Measurements from ENCODE around the gene NHSL1.
A peak's percentile ranks its signal among the peaks of the same experiment; 100 is the strongest.

NHSL1 gene

GRCh38 chr6:138514860-138515540 is 15.7 kb upstream of the NHSL1 start:
- TF ChIP-seq, protein P1, sequence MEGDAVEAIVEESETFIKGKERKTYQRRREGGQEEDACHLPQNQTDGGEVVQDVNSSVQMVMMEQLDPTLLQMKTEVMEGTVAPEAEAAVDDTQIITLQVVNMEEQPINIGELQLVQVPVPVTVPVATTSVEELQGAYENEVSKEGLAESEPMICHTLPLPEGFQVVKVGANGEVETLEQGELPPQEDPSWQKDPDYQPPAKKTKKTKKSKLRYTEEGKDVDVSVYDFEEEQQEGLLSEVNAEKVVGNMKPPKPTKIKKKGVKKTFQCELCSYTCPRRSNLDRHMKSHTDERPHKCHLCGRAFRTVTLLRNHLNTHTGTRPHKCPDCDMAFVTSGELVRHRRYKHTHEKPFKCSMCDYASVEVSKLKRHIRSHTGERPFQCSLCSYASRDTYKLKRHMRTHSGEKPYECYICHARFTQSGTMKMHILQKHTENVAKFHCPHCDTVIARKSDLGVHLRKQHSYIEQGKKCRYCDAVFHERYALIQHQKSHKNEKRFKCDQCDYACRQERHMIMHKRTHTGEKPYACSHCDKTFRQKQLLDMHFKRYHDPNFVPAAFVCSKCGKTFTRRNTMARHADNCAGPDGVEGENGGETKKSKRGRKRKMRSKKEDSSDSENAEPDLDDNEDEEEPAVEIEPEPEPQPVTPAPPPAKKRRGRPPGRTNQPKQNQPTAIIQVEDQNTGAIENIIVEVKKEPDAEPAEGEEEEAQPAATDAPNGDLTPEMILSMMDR (IDR thresholded peaks at IDR 0.05; ENCODE audit: extremely low read depth, missing control alignments): no peak
- no peak for DNase-seq (ENCODE audit: low spot score)

- no peak for DNase-seq (ENCODE audit: low spot score)
- TF ChIP-seq, protein P1 (IDR thresholded peaks at IDR 0.05; ENCODE audit: extremely low read depth, missing control alignments): no peak
Observed at GRCh38 chr6:138512609-138513008, 13.3 kb upstream of the NHSL1 start.

- no peak for DNase-seq (ENCODE audit: low spot score)
- TF ChIP-seq, protein P1 (IDR thresholded peaks at IDR 0.05; ENCODE audit: extremely low read depth, missing control alignments): no peak
Observed at GRCh38 chr6:138510093-138510492, 10.8 kb upstream of the NHSL1 start.

DNA sequence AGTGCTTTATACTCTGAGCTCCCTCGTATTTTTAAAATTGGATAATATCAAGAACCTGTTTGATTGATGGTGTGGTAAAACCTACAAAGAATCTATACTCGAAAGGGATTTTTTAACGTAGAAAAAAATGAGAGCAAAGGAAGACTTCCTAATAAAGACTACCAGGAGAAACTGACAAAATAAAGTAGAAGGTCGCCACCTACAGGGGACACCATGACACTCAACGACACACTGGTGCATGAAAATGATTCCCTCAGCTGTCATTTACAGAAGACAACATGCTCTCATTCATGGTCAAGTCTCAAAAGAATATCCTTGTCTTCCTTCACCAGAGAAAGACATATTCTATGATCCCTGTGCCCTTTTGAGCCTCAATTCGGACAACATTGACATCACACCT is 10.1 kb upstream of the NHSL1 start:
- TF ChIP-seq, protein P1 (IDR thresholded peaks at IDR 0.05; ENCODE audit: extremely low read depth, missing control alignments): peak; percentile 31
- DNase-seq (ENCODE audit: low spot score): peak; percentile 38

- no peak for DNase-seq (ENCODE audit: low spot score)
- TF ChIP-seq, protein P1 (IDR thresholded peaks at IDR 0.05; ENCODE audit: extremely low read depth, missing control alignments): no peak
Observed at GRCh38 chr6:138508676-138508988, 9.3 kb upstream of the NHSL1 start.

DNA sequence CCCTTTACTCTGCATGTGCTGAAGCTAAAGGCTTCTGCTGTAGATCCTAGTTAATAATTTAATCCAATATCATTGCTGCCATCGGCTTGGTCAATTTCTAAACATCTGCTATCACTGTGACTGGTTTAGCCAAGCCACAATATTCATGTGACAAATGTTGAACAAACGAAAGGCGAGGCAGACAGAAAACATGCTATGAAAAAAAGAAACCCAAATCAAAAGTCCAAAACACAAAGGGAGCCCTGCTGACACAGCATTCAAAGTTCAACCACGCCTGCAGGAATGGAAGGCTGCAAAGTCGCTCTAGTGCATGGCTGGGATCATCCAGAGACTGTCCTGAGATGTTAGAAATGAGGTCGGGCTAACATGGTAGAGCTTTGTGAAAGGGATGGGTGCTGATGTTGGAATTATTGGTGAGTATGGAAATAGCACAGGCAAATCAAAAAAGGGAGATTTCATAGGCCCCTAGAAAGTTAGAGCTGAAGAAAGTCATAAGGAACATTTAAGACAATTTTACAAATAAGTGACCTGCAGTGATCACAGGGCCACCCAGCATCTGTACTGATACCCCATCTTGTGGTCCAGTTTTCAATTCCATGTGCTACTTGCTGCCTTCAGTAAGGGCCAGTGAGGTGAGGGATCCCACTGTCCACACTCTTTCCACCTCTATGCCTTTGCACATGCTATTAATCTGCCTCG is 8.8 kb upstream of the NHSL1 start:
- DNase-seq (ENCODE audit: low spot score): no peak
- TF ChIP-seq, protein P1 (IDR thresholded peaks at IDR 0.05; ENCODE audit: extremely low read depth, missing control alignments): no peak

GRCh38 chr6:138504764-138505689 is 5.7 kb upstream of the NHSL1 start:
- no peak for DNase-seq (ENCODE audit: low spot score)
- TF ChIP-seq, protein P1 (IDR thresholded peaks at IDR 0.05; ENCODE audit: extremely low read depth, missing control alignments): no peak
